ENCODE measurements around the gene VCL. TPM values are rescaled to one million over a fixed set of nuclear protein-coding genes. Genes with fewer than 3 reads are reported as not detected.

VCL gene
- total RNA-seq, 1 experiment from 2014 or later: 92.2 TPM

GRCh38 chr10:74160013-74160412 lies 162.1 kb downstream of the VCL start:
- Mint-ChIP-seq H3K36me3 (ENCODE audit: insufficient read depth, unreplicated experiment) (peaks cover 12% of the 10 kb centered on the region), H3K9me3 (ENCODE audit: unreplicated experiment) (no peaks in the 10 kb centered on the region), H3K4me3 (ENCODE audit: unreplicated experiment) (no peak overlapping the region), H3K27ac (ENCODE audit: unreplicated experiment) (no peak overlapping the region), H3K4me1 (ENCODE audit: low read depth, unreplicated experiment) (peaks cover 23% of the 10 kb centered on the region), H3K27me3 (ENCODE audit: insufficient read depth, unreplicated experiment) (no peaks in the 10 kb centered on the region)
- H3K4me3 ChIP-seq (ENCODE audit: low read depth, low read length): no peak overlapping the region
- DNase-seq: no peak
- H3K27me3 ChIP-seq (replicated peaks; ENCODE audit: control insufficient read depth, insufficient read depth, low read length): no peaks in the 10 kb centered on the region
- H3K36me3 ChIP-seq (ENCODE audit: control insufficient read depth, insufficient read depth, low read length): no peaks in the 10 kb centered on the region
- intact Hi-C loops (cut with micrococcal nuclease; ENCODE audit: unreplicated experiment): no loop called here
- ChIA-PET CTCF (no interaction called here), POLR2A (no interaction called here)
- H3K4me1 ChIP-seq: peaks cover 24% of the 10 kb centered on the region
- no TSS peak for BruUV-seq (replicated peaks)
- TF ChIP-seq, protein P1, sequence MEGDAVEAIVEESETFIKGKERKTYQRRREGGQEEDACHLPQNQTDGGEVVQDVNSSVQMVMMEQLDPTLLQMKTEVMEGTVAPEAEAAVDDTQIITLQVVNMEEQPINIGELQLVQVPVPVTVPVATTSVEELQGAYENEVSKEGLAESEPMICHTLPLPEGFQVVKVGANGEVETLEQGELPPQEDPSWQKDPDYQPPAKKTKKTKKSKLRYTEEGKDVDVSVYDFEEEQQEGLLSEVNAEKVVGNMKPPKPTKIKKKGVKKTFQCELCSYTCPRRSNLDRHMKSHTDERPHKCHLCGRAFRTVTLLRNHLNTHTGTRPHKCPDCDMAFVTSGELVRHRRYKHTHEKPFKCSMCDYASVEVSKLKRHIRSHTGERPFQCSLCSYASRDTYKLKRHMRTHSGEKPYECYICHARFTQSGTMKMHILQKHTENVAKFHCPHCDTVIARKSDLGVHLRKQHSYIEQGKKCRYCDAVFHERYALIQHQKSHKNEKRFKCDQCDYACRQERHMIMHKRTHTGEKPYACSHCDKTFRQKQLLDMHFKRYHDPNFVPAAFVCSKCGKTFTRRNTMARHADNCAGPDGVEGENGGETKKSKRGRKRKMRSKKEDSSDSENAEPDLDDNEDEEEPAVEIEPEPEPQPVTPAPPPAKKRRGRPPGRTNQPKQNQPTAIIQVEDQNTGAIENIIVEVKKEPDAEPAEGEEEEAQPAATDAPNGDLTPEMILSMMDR (IDR thresholded peaks at IDR 0.05; ENCODE audit: insufficient read depth in 1 of 2, low read depth in 1 of 2, low read length in 1 of 2, severe bottlenecking in 1 of 2, unreplicated experiment in 1 of 2): no peak
- no peaks in the 10 kb centered on the region for H3K9me3 ChIP-seq

GRCh38 chr10:74163319-74164068 lies 165.6 kb downstream of the VCL start:
- H3K4me3 Mint-ChIP-seq (ENCODE audit: unreplicated experiment): no peak overlapping the region
- BruUV-seq (replicated peaks): no TSS peak
- no peak for DNase-seq
- H3K9me3 ChIP-seq: no peaks in the 10 kb centered on the region
- CTCF ChIA-PET: interaction anchor here (1.2 kb wide), 1 partner anchor 11 kb away, joined by 4 read pairs; no protein-coding TSS in a partner anchor
- TF ChIP-seq, protein P1 (IDR thresholded peaks at IDR 0.05; ENCODE audit: insufficient read depth in 1 of 2, low read depth in 1 of 2, low read length in 1 of 2, severe bottlenecking in 1 of 2, unreplicated experiment in 1 of 2): no peak
- H3K9me3 Mint-ChIP-seq (ENCODE audit: unreplicated experiment): no peaks in the 10 kb centered on the region
- POLR2A ChIA-PET: no interaction called here
- H3K36me3 Mint-ChIP-seq (ENCODE audit: insufficient read depth, unreplicated experiment): no peaks in the 10 kb centered on the region
- H3K27me3 ChIP-seq (replicated peaks; ENCODE audit: control insufficient read depth, insufficient read depth, low read length): no peaks in the 10 kb centered on the region
- intact Hi-C loops (cut with micrococcal nuclease; ENCODE audit: unreplicated experiment): loop anchor here (1.0 kb wide), 1 partner anchor 12 kb away; the partner anchor contains the start of gene ADK
- peak overlapping the region; percentile 32 for H3K27ac Mint-ChIP-seq (ENCODE audit: unreplicated experiment)
- no peaks in the 10 kb centered on the region for H3K27me3 Mint-ChIP-seq (ENCODE audit: insufficient read depth, unreplicated experiment)
- peaks cover 19% of the 10 kb centered on the region for H3K4me1 Mint-ChIP-seq (ENCODE audit: low read depth, unreplicated experiment)
- H3K4me3 ChIP-seq (ENCODE audit: low read depth, low read length): no peak overlapping the region
- H3K36me3 ChIP-seq (ENCODE audit: control insufficient read depth, insufficient read depth, low read length): no peaks in the 10 kb centered on the region
- H3K4me1 ChIP-seq: peaks cover 42% of the 10 kb centered on the region

GRCh38 chr10:74164716-74165529 lies 167.0 kb downstream of the VCL start:
- H3K4me3 Mint-ChIP-seq (ENCODE audit: unreplicated experiment): peak overlapping the region; percentile 66

More at GRCh38 chr10:74164716-74165529, 167.0 kb downstream of the VCL start:
- BruUV-seq (replicated peaks): TSS peak; percentile 77
- Mint-ChIP-seq H3K27ac (ENCODE audit: unreplicated experiment) (peak overlapping the region; percentile 92), H3K4me1 (ENCODE audit: low read depth, unreplicated experiment) (peaks cover 19% of the 10 kb centered on the region), H3K27me3 (ENCODE audit: insufficient read depth, unreplicated experiment) (no peaks in the 10 kb centered on the region), H3K9me3 (ENCODE audit: unreplicated experiment) (no peaks in the 10 kb centered on the region), H3K36me3 (ENCODE audit: insufficient read depth, unreplicated experiment) (no peaks in the 10 kb centered on the region)
- Histone ChIP-seq H3K36me3 (ENCODE audit: control insufficient read depth, insufficient read depth, low read length) (no peaks in the 10 kb centered on the region), H3K4me1 (peaks cover 44% of the 10 kb centered on the region), H3K9me3 (no peaks in the 10 kb centered on the region), H3K27me3 (replicated peaks; ENCODE audit: control insufficient read depth, insufficient read depth, low read length) (no peaks in the 10 kb centered on the region), H3K4me3 (ENCODE audit: low read depth, low read length) (peak overlapping the region; percentile 16)
- ChIA-PET POLR2A (interaction anchor here (0.7 to 3.1 kb wide), 4 partner anchors 12 to 392 kb away, joined by 4 to 13 read pairs (median 4); partner anchors contain the start of gene ADK), CTCF (no interaction called here)
- peak; percentile 56 to 57 for DNase-seq
- TF ChIP-seq, protein P1 (IDR thresholded peaks at IDR 0.05; ENCODE audit: insufficient read depth in 1 of 2, low read depth in 1 of 2, low read length in 1 of 2, severe bottlenecking in 1 of 2, unreplicated experiment in 1 of 2): no peak
- intact Hi-C loops (cut with micrococcal nuclease; ENCODE audit: unreplicated experiment): loop anchor here (1.0 kb wide), 1 partner anchor 14 kb away; the partner anchor contains the start of gene ADK
